Stimulated activated CD8-positive, alpha-beta memory T cell treated with anti-CD3 and anti-CD28 coated beads, Interleukin-7, amount 100 ng/mL, for 4 hours (primary cell): ENCODE data around the gene ANGEL1.
A peak's percentile ranks its signal among the peaks of the same experiment; 100 is the strongest.

ENCODE experiments used
- DNase-seq, 2 donors: peaks; one replicate each; pipeline ENCODE4 v3.0.0-alpha.2; 2020; ENCODE audit warnings: low read depth in 2 of 2

The ANGEL1 gene

DNA sequence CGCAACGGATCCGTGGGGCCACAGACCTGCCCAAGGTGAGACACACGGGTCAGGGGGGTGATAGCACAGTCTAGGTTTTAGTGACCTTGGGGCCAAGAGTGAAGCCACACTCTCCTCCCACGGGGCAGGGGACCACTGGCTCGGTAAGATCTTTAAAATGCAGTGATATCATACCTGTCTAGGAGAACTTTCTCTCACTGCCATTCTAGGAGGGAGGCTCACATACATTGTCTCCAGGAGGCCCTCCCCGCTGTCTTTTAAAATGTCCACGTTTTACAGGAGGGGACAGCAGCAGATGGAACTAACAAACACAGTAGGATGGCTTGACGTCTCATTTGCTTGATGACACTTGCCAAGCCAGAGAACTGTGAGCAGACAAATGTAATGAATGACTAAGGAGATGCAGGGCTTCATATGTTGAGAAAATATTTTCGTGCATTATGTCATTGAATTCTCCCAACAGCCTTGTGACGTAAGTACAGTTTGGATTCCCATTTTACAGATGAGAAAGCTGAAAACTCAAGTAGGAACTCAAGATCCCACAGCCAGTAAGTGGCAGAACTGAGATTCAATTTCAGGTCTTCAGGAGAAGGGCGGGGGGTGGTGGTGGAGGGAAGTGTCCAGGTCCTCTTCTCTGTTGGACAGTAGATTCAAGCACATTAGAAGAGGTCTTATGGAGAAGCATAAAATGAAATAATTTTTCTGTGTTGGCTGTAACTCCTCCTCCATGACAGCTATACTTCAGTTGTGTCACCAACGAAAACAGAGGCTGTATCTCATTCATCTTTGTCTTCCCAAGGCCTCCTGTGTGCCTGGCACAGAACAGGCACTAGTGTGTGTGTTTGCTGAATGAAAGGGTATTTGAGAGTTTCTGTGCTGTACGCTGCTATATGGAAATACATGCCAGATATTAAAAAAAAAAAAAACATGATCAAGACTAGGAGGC lies 49.3 kb downstream of the ANGEL1 start:
- DNase-seq, result no peak

DNA sequence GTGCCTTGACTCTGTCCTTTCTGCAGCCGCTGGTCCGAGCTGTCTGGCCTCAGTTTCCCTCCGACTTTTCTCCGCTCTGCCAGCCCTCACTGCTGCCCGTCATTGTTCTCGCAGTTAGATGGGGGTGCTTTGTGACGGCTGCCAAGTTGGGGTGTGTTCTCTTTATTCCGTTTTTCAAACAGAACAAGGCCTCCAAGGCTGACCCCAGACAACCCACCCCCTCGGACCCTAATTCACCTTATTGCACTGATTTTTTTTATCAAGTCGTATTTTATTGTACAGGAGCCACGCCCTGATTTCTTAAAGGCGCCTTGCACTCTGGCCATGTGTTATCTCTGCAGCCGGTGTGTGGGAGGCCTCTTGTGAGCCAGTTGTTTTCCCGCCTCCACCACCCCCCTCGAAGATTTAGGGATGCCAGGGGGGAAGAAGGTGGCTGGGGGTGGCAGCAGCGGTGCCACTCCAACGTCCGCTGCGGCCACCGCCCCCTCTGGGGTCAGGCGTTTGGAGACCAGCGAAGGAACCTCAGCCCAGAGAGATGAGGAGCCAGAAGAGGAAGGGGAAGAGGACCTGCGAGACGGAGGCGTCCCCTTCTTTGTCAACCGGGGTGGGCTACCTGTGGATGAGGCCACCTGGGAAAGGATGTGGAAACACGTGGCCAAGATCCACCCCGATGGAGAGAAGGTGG lies 50.1 kb downstream of the ANGEL1 start:
- DNase-seq, result no peak

- no peak for DNase-seq
These were observed 50.7 kb downstream of the ANGEL1 start for GRCh38 chr14:76761960-76762410.

DNA sequence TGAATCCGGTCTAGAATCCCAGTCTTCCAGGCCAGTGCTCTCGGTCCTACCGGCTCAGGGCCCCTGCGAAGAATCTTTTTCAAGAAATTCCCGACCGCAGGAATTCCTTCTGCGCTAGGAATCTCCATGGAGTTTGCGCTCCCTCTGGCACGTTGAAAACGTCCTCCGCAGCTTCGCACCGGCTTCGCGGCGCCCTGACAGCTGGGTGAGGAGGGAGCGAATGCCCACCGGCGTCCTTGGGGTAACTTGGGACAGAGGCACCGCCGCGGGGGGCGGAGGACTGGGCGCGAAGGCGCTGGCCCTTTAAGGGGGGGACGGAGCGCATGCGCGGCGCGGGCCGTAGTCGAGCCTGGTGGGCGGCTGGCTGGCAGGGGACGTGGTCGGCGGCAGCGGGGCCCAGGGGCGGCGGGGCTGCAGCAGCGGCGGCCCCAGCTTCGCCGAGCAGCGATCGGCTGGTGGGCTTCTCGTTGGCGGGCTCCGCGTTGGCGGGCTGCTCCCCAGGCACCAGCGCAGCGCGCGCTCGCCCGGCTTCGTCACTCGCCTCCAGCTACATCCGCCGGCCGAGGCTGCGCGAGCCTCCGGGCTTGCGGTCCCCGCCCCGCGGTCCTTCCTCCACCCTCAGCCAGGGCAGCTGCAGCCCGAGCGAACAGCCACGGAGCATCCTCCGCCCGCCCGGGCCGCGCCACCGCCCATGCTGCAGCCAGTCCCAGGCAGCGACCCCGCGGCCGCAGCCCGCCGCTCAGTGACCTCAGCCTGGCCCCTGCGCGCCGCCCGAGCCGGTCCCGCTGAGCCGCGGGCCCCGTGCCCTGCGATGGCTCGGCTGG lies 51.3 kb downstream of the ANGEL1 start, which contains the start of gene VASH1:
VASH1 (plus strand) TSS at position 333 of the 824 bp plus-strand sequence. CDS start 1,354 bp downstream, outside the sequence.
- peak in 1 of 2 donors; percentile 58 for DNase-seq

GRCh38 chr14:76760331-76761135 lies 52.1 kb downstream of the ANGEL1 start:
- no peak for DNase-seq

- DNase-seq, result no peak
These were observed 53.1 kb downstream of the ANGEL1 start for GRCh38 chr14:76759589-76759988.

DNA sequence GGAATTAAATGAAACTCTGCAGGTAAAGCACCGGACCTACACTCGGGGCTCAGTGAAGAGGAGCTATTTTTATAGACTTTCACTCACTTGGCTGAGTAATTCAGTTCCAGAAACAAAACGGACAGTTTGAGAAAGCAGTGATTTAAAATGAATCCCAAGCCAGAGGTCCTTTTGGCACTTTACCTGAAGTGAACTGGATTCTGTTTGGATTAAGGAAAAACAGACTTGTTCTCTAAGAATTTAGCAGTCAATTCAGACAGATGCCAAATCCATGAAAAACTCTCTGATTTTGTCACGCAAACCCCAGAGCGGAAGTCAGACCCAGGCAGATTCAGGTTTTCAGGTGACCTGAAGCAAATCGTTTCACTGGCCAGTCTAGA lies 56.3 kb downstream of the ANGEL1 start:
- DNase-seq, result no peak

- DNase-seq, result no peak
These were observed 56.9 kb downstream of the ANGEL1 start for GRCh38 chr14:76755610-76756370.

DNA sequence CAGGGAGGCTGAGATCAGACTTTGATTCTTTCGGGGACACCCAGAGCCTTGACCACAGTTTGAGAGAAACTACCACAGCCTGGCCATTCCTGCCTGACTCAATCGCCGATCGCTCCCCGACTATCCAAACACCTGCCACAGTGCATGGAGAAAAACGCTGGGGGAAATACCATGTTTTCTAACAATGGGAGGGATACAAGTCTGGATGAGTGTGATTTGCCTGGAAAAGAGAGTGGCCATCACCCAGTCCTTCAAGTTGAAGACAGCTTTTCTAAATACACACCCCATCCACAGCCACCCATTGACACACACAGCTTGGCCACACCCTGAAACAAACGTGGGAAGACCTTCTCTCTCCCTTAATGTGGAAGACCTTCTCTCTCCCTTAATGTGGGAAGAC lies 58.1 kb downstream of the ANGEL1 start:
- DNase-seq, result no peak

DNA sequence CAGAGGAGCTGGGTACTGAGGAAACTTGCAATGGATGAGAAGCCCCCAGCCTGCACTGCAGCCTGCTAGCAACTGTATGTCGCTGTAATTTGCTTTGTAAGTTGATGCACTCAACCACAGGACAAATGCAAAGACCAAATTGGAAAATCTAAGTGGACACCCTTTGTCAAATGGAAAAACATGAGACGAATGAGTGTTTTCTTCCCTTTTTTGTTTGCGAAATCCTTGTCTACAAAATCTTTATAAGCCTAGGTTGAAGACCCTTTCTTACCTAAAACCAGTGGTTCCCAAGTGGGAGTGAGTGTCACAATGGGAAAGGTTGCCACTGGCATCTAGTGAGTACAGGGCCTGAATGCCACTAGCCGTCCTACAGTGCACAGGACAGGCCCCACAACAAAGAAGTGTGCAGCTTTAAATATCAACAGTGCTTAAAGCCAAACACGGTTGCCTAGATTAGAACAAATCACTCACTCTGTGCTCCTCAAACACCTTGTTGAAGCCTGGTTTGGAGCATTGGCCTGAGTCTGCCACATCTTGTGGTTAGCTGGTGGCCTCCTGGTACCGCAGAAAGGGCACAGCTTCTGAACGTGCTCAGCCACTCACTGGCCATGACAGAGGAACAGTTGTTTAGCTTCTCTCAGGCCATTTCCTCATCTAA lies 59.0 kb downstream of the ANGEL1 start:
- no peak for DNase-seq

DNA sequence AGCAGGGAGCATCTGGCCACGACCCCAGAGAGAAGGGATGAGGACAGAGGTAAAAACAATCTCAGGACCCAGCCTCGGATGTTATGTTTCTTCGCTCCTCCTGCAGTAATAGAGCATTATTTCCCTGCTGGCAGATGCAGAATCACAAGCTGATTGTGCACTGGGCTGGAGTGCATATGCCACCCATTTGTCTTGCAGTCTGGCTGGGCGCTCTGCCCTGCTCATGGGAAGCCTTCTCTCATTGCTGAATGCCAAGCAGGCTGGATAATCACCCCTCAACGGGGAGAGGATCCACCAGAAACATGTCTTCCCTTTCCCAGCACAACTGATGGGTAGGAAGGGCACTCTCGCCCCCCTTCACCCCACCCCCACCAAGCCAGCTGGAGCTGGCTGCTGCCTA lies 59.9 kb downstream of the ANGEL1 start:
- DNase-seq, result no peak

GRCh38 chr14:76742966-76743365 lies 69.7 kb downstream of the ANGEL1 start:
- no peak for DNase-seq

GRCh38 chr14:76742185-76742584 lies 70.5 kb downstream of the ANGEL1 start:
- no peak for DNase-seq

GRCh38 chr14:76741074-76741473 lies 71.6 kb downstream of the ANGEL1 start:
- no peak for DNase-seq
